ENCODE measurements around the gene DHRSX. TPM values are rescaled to one million over a fixed set of nuclear protein-coding genes. Genes with fewer than 3 reads are reported as not detected.

Gene DHRSX
- total and polyA plus RNA-seq, 9 of the 15 experiments (the other 6 are each of a cell fraction or from before 2014, with no cell fraction given), result 0.59 to 11.0 (median 6.2) TPM

DNA sequence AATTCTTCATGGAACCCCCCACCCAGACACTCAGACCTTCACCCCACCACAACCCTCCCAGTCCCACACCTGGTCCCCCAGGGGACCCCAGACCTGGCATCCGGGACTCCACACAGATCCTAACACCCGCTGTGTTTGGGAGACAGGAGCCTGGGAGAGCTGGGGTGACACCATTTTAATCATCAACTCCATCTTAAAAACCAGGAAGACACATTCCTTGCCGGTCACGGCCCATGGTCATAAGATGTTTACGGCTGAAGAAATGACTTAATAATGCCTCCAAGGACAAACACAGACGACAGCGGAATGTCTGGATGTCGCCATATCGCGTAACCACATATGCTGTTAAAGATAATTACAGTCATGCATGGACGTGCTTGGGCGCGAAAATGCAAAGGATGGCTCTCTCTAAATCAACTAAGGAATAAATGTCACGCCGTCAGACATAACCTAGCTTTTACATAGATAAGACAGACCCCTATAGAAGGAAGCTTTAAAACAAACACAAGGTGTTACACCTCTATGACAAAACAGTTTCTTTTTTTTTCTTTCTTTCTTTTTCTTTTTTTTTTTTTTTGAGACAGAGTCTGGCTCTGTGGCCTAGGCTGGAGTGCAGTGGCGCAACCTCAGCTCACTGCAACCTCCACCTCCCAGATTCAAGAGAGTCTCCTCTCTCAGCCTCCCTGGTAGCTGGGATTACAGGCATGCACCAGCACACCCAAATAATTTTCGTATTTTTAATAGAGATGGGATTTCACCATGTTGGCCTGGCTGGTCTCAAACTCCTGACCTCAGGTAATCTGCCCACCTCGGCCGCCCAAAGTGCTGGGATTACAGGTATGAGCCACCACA lies 2.1 kb upstream of the DHRSX start (continued):
- TF ChIP-seq, protein P1, sequence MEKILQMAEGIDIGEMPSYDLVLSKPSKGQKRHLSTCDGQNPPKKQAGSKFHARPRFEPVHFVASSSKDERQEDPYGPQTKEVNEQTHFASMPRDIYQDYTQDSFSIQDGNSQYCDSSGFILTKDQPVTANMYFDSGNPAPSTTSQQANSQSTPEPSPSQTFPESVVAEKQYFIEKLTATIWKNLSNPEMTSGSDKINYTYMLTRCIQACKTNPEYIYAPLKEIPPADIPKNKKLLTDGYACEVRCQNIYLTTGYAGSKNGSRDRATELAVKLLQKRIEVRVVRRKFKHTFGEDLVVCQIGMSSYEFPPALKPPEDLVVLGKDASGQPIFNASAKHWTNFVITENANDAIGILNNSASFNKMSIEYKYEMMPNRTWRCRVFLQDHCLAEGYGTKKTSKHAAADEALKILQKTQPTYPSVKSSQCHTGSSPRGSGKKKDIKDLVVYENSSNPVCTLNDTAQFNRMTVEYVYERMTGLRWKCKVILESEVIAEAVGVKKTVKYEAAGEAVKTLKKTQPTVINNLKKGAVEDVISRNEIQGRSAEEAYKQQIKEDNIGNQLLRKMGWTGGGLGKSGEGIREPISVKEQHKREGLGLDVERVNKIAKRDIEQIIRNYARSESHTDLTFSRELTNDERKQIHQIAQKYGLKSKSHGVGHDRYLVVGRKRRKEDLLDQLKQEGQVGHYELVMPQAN (IDR thresholded peaks at IDR 0.05; ENCODE audit: borderline replicate concordance), result no peak
- TF ChIP-seq HMG20B (CRISPR knock-in tag; IDR thresholded peaks at IDR 0.05), result no peak
- peak; percentile 44; the same call in 1 of the 2 replicates for TF ChIP-seq ZSCAN32 (CRISPR knock-in tag; IDR thresholded peaks at IDR 0.05)
- TF ChIP-seq CC2D1A (IDR thresholded peaks at IDR 0.05), result no peak
- no peak; the same call in 1 of the 2 replicates for TF ChIP-seq HMG20A (CRISPR knock-in tag; conservative IDR thresholded peaks at IDR 0.05)
- peak; percentile 91 for TF ChIP-seq MECOM (CRISPR knock-in tag; IDR thresholded peaks at IDR 0.05)
- TF ChIP-seq NONO (IDR thresholded peaks at IDR 0.05; ENCODE audit: low read depth in 2 of 2, low read length in 1 of 2), result no peak
- no peak for TF ChIP-seq KHSRP (IDR thresholded peaks at IDR 0.05)
- no peak for TF ChIP-seq NR2F6 (CRISPR knock-in tag; IDR thresholded peaks at IDR 0.05)
- TF ChIP-seq C11orf30 (IDR thresholded peaks at IDR 0.05; ENCODE audit: low read depth), result no peak
- no peak for TF ChIP-seq CBX1 (IDR thresholded peaks at IDR 0.05; ENCODE audit: low read depth)
- TF ChIP-seq NEUROD1 (IDR thresholded peaks at IDR 0.05; ENCODE audit: borderline replicate concordance, low read depth, low read length, partially characterized antibody), result no peak
- TF ChIP-seq IRF1 (CRISPR knock-in tag; IDR thresholded peaks at IDR 0.05; ENCODE audit: borderline replicate concordance), result no peak
- no peak for TF ChIP-seq CBX3 (IDR thresholded peaks at IDR 0.05; ENCODE audit: borderline replicate concordance in 1 of 2, low read length in 2 of 2)
- TF ChIP-seq, protein P2, sequence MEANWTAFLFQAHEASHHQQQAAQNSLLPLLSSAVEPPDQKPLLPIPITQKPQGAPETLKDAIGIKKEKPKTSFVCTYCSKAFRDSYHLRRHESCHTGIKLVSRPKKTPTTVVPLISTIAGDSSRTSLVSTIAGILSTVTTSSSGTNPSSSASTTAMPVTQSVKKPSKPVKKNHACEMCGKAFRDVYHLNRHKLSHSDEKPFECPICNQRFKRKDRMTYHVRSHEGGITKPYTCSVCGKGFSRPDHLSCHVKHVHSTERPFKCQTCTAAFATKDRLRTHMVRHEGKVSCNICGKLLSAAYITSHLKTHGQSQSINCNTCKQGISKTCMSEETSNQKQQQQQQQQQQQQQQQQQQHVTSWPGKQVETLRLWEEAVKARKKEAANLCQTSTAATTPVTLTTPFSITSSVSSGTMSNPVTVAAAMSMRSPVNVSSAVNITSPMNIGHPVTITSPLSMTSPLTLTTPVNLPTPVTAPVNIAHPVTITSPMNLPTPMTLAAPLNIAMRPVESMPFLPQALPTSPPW (CRISPR knock-in tag; IDR thresholded peaks at IDR 0.05), result peak; percentile 47; the same call in 1 of the 2 replicates
- no peak for TF ChIP-seq SAFB2 (IDR thresholded peaks at IDR 0.05; ENCODE audit: borderline replicate concordance, low read depth, low read length, severe bottlenecking)
- TF ChIP-seq HDAC2 (IDR thresholded peaks at IDR 0.05), result no peak
- TF ChIP-seq ZFP91 (CRISPR knock-in tag; IDR thresholded peaks at IDR 0.05), result no peak
- no peak for TF ChIP-seq ZNF785 (CRISPR knock-in tag; IDR thresholded peaks at IDR 0.05)
- TF ChIP-seq CHD1 (IDR thresholded peaks at IDR 0.05; ENCODE audit: low read length), result no peak
- no peak for TF ChIP-seq SNIP1 (IDR thresholded peaks at IDR 0.05; ENCODE audit: low read depth)
- no peak for TF ChIP-seq POLR3G (IDR thresholded peaks at IDR 0.05; ENCODE audit: extremely low read depth, insufficient read length, insufficient replicate concordance)
- TF ChIP-seq ZNF699 (CRISPR knock-in tag; IDR thresholded peaks at IDR 0.05; ENCODE audit: insufficient replicate concordance), result no peak
